Heart left ventricle (tissue), 13 donors: Measurements from ENCODE around the gene SLC35B3.

ENCODE experiments used
- POLR2A ChIP-seq, 2 donors: fragments of 450-650 bp; IDR thresholded peaks; one replicate each; pipeline ENCODE4 v1.6.1; 2017; ENCODE audit warnings: antibody characterized with exemption in 2 of 2, mild to moderate bottlenecking in 2 of 2, moderate library complexity in 2 of 2
- TF ChIP-seq, protein P1 (sequence below), 12 donors: fragments of 200-600 bp; sonication (generic) in 4 of 12; IDR thresholded peaks; one replicate each; pipeline versions ENCODE4 v1.5.0 to v1.8.0; 2018 to 2022; ENCODE audit warnings: antibody characterized with exemption in 12 of 12, mild to moderate bottlenecking in 5 of 12
- donor health status: ischemic (EF 13 %, LVEDD 7.1; RV severe dilation, severe dysfunction).
- donor health status: DM: no; HTN: yes; CAD: no.
- donor health status: DM: no; HTN: no; CAD: no.
- donor health status: ischemic (EF 25% LVEDD 6.9; RV normal size, moderate dysfunction).
- donor health status: ischemic (EF 25% LVEDD 5.7; RV mildly dilated, moderate dysfunction).
- donor health status: ischemic (EF 35%, LVEDD 5.7; RV mildly dilated, moderate dysfunction).
- donor health status: nonischemic (EF 11% LVEDD 7.7; RV severe dilation, severe dysfunction).
- donor health status: DM: yes; HTN: yes; CAD: no.
- donor health status: PGD.
- donor health status: ischemic (EF 29% LVEDD 5.4; RV normal size, mild dysfunction).
- donor health status: nonischemic (EF 23%, LVEDD 6.1; RV moderate dilation, normal function).

DNA sequence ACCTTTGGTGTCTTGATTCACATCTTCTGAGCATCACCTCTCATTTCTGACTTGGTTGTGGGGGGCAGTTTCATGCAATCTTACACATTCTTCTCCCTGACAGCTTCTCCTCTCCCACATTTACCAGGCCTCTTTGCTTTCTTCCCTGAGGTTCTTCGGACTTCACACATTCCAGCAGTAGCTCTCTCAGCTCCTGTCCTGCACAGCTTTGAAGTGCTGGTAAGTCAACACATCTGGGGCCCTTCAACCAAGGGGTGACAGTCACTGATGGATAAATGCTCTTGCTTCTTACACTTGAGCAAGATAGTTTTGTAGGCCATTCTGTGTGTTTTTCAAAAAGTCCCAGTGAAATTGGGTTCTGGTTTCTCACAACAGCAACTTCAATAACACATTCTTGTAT is 2.5 kb upstream of the SLC35B3 start:
- TF ChIP-seq, protein P1, sequence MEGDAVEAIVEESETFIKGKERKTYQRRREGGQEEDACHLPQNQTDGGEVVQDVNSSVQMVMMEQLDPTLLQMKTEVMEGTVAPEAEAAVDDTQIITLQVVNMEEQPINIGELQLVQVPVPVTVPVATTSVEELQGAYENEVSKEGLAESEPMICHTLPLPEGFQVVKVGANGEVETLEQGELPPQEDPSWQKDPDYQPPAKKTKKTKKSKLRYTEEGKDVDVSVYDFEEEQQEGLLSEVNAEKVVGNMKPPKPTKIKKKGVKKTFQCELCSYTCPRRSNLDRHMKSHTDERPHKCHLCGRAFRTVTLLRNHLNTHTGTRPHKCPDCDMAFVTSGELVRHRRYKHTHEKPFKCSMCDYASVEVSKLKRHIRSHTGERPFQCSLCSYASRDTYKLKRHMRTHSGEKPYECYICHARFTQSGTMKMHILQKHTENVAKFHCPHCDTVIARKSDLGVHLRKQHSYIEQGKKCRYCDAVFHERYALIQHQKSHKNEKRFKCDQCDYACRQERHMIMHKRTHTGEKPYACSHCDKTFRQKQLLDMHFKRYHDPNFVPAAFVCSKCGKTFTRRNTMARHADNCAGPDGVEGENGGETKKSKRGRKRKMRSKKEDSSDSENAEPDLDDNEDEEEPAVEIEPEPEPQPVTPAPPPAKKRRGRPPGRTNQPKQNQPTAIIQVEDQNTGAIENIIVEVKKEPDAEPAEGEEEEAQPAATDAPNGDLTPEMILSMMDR (IDR thresholded peaks at IDR 0.05) = no peak
- TF ChIP-seq POLR2A (IDR thresholded peaks at IDR 0.05) = no peak
